MM.1S (cell line): ENCODE data around the gene ATM.

Experiments used
- DNase-seq: peaks from one replicate; pipeline ENCODE4 v3.0.0-alpha.2; 2015
- H2AFZ ChIP-seq: fragments of 300-600 bp; sonication (generic); 2 replicates; pipeline ENCODE4 v1.6.0; 2016; ENCODE audit warnings: antibody characterized with exemption, low read length
- H3F3A ChIP-seq: fragments of 300-600 bp; sonication (generic); 2 replicates; pipeline ENCODE4 v1.6.1; 2016; ENCODE audit warnings: mild to moderate bottlenecking, antibody characterized with exemption, low read length, moderate library complexity, mixed read lengths; ENCODE audit not compliant: insufficient read depth
- H3K27ac ChIP-seq: fragments of 300-600 bp; sonication (generic); 2 replicates; pipeline ENCODE4 v1.5.1; 2016; ENCODE audit warnings: mild to moderate bottlenecking, low read length
- H3K27me3 ChIP-seq: fragments of 300-600 bp; sonication (generic); replicated peaks from 2 replicates; pipeline ENCODE4 v1.6.0; 2016; ENCODE audit warnings: low read length; ENCODE audit not compliant: insufficient read depth
- H3K36me3 ChIP-seq: fragments of 300-600 bp; sonication (generic); replicated peaks from 2 replicates; pipeline ENCODE4 v1.6.1; 2016; ENCODE audit warnings: mild to moderate bottlenecking, low read length, mixed read lengths; ENCODE audit not compliant: insufficient read depth
- H3K4me1 ChIP-seq: fragments of 300-600 bp; sonication (generic); 2 replicates; pipeline ENCODE4 v1.6.1; 2016; ENCODE audit warnings: low read length, mixed read lengths
- H3K4me2 ChIP-seq: fragments of 300-600 bp; sonication (generic); 2 replicates; pipeline ENCODE4 v1.6.0; 2016; ENCODE audit warnings: low read depth, low read length
- H3K4me3 ChIP-seq: fragments of 300-600 bp; sonication (generic); 2 replicates; pipeline ENCODE4 v1.5.1; 2016; ENCODE audit warnings: low read length, mixed read lengths
- H3K79me2 ChIP-seq: fragments of 300-600 bp; sonication (generic); 2 replicates; pipeline ENCODE4 v1.6.1; 2016; ENCODE audit warnings: mixed run types, low read length, mixed read lengths
- H3K9ac ChIP-seq: fragments of 300-600 bp; sonication (generic); 2 replicates; pipeline ENCODE4 v1.6.1; 2016; ENCODE audit warnings: low read length, mixed read lengths
- H3K9me2 ChIP-seq: fragments of 300-600 bp; sonication (generic); replicated peaks from 2 replicates; pipeline ENCODE4 v1.6.1; 2016; ENCODE audit warnings: mild to moderate bottlenecking, low read length, mixed read lengths; ENCODE audit not compliant: insufficient read depth
- H3K9me3 ChIP-seq: fragments of 300-600 bp; sonication (generic); replicated peaks from 2 replicates; pipeline ENCODE4 v1.6.1; 2016; ENCODE audit warnings: mild to moderate bottlenecking, low read length, mixed read lengths; ENCODE audit not compliant: insufficient read depth
- H4K20me1 ChIP-seq: fragments of 300-600 bp; sonication (generic); 2 replicates; pipeline ENCODE4 v1.6.1; 2016; ENCODE audit warnings: mild to moderate bottlenecking, low read length, moderate library complexity, mixed read lengths; ENCODE audit not compliant: insufficient read depth
- CTCF ChIP-seq: fragments of 300-600 bp; sonication (generic); IDR thresholded peaks from 2 replicates; pipeline ENCODE4 v1.5.1; 2016; ENCODE audit warnings: antibody characterized with exemption, low read length, mixed read lengths
- EZH2 ChIP-seq: fragments of 300-600 bp; sonication (generic); optimal IDR thresholded peaks from 2 replicates; pipeline ENCODE3; 2017; ENCODE audit warnings: low read depth, mild to moderate bottlenecking, antibody characterized with exemption, low read length, mixed read lengths
- EZH2phosphoT487 ChIP-seq: fragments of 300-600 bp; sonication (generic); IDR thresholded peaks from 2 replicates; pipeline ENCODE4 v1.6.1; 2018; ENCODE audit warnings: antibody characterized with exemption, low read length

The ATM gene

GRCh38 chr11:108224911-108225786, 2.3 kb downstream of the ATM start:
- Histone ChIP-seq H3K4me1 (peaks cover 19% of the 10 kb centered on the region), H3K4me3 (peak overlapping the region; percentile 76), H3K9ac (0 out of 2 replicates have a peak overlapping the region, but pooled peaks have one; percentile 75), H3K27me3 (no peaks in the 10 kb centered on the region), H3K79me2 (peaks cover 54% of the 10 kb centered on the region), H2AFZ (no peak overlapping the region), H3K27ac (peak overlapping the region; percentile 92; the same call in 1 of the 2 replicates), H3K9me2 (no peaks in the 10 kb centered on the region), H3K9me3 (no peaks in the 10 kb centered on the region), H3K4me2 (peak overlapping the region; percentile 89), H3F3A (peaks cover 29% of the 10 kb centered on the region), H3K36me3 (peaks cover 3% of the 10 kb centered on the region; the same call in 1 of the 2 replicates), H4K20me1 (peaks cover 6% of the 10 kb centered on the region; the same call in 1 of the 2 replicates)
- TF ChIP-seq EZH2 = no peak
- no peak for TF ChIP-seq EZH2phosphoT487
- TF ChIP-seq CTCF = no peak
- no peak for DNase-seq

- no peak overlapping the region for H3K27ac ChIP-seq
- H3K4me1 ChIP-seq = peaks cover 11% of the 10 kb centered on the region
- H3K9me2 ChIP-seq = no peaks in the 10 kb centered on the region
- no peak overlapping the region for H3K4me2 ChIP-seq
- H3K36me3 ChIP-seq = peaks cover 3% of the 10 kb centered on the region; the same call in 1 of the 2 replicates
- no peak overlapping the region for H3K9ac ChIP-seq
- H4K20me1 ChIP-seq = no peaks in the 10 kb centered on the region
- H3F3A ChIP-seq = peaks cover 29% of the 10 kb centered on the region
- H3K4me3 ChIP-seq = no peak overlapping the region
- no peaks in the 10 kb centered on the region for H3K9me3 ChIP-seq
- no peak overlapping the region for H2AFZ ChIP-seq
- no peaks in the 10 kb centered on the region for H3K27me3 ChIP-seq
- no peak for TF ChIP-seq EZH2phosphoT487
- no peak for TF ChIP-seq CTCF
- no peak for TF ChIP-seq EZH2
- DNase-seq = no peak
- H3K79me2 ChIP-seq = peaks cover 45% of the 10 kb centered on the region
These were observed 3.2 kb downstream of the ATM start for GRCh38 chr11:108226036-108226435.

- Histone ChIP-seq H3K4me3 (no peak overlapping the region), H3K79me2 (peaks cover 33% of the 10 kb centered on the region), H3K9me3 (no peaks in the 10 kb centered on the region), H3K4me2 (no peak overlapping the region), H3K27me3 (no peaks in the 10 kb centered on the region), H3F3A (peaks cover 13% of the 10 kb centered on the region), H2AFZ (no peak overlapping the region), H3K9me2 (no peaks in the 10 kb centered on the region), H3K27ac (no peak overlapping the region), H3K9ac (no peak overlapping the region), H3K4me1 (peaks cover 11% of the 10 kb centered on the region), H3K36me3 (peaks cover 3% of the 10 kb centered on the region; the same call in 1 of the 2 replicates), H4K20me1 (no peaks in the 10 kb centered on the region)
- DNase-seq = no peak
- no peak for TF ChIP-seq CTCF
These were observed 5.4 kb downstream of the ATM start for GRCh38 chr11:108228251-108228650.
